COR-L47 (cell line): ENCODE results near the gene ARFGAP1.
A peak's percentile ranks its signal among the peaks of the same experiment; 100 is the strongest.

Source experiments
- DNase-seq: peaks from one replicate; lab custom pipeline; 2025; lab: John Stamatoyannopoulos, UW

The ARFGAP1 gene

DNA sequence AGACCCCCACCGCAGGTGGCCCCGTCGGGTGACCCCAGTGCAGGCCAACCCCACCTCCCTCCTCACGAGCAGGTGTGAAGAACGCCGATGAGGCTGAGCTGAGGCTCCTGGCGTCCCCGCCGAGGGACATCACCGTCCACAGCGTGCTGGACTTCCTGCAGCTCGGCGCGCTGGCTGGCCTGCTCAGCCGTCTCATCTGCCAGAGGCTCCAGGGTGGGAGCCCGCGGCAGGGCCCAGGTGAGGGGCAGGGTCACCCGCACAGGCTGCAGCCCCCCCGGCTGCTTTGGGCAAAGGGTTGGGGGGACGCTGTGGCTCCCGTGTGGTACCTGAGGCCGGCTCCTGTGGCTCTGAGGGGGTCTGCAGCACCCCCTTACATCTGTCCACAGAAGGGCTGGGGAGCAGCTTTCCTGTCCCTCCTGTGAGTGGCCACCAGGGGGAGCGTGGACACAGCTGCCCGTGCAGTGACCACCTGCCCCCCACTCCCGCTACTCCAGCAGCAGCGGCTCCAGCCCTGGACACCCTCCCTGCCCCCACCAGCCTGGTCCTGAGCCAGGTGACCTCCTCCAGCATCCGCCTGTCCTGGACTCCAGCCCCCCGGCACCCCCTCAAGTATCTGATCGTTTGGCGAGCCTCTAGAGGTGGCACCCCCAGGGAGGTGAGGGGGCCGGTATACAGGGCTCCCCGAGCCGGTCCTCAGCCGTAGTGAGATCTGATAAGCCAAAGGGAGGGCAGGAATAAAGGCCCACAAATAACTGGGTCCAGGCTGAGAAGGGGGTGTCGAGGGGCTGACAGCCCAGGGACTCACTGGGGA is 36.9 kb downstream of the ARFGAP1 start:
- DNase-seq, result peak; percentile 44

DNA sequence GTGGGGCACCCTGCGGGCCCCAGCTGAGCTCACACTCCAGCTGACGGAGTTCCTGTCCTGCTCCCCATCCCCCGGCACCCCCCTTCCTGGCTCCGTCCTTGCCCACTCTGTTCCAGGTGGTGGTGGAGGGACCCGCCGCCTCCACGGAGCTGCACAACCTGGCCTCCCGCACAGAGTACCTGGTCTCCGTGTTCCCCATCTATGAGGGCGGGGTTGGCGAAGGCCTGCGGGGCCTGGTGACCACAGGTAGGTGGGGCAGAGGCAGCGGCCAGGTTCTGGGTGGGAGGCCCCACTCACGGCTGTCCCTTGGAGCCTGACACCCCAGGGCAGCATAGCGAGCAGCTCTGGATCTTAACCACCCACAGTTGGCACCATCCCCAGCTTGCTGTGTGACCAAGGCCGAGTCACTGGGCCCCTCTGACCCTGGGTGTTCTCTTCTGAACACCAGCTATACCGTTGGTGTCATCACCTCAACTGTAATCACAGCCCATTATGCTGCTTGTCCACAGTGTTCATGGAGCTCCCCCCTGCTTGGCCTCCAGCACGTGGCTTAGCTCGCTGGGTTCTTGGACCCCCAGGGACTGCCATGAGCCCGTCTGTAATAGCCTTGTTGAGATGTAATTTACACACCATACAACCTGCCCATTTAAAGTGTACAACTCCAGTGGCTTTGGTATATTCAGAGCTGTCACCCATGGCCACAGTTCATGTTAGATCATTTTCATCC is 37.8 kb downstream of the ARFGAP1 start:
- DNase-seq, result no peak

DNA sequence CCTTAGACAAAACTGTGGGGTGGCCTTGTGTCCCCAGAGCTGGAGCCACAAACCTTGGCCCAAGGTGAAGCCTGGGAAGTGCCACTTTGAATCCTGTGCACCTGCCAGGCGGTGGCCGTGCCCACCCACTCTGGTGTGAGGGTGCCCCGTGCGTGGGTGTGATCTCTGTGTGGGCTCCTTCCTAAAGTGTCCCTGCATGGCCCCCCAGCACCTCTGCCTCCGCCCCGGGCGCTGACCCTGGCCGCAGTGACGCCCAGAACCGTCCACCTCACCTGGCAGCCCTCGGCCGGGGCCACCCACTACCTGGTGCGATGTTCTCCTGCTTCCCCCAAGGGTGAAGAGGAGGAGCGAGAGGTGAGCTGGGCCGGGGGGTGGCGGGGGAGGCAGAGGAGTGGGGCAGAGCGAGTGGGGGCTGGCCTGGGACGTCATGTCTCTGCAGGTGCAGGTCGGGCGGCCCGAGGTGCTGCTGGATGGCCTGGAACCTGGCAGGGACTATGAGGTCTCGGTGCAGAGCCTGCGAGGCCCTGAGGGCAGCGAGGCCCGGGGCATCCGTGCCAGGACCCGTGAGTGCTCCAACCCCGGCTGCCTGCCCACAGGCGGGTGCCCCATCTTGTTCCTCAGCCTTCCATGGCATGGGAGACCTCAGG is 38.7 kb downstream of the ARFGAP1 start:
- DNase-seq, result no peak

DNA sequence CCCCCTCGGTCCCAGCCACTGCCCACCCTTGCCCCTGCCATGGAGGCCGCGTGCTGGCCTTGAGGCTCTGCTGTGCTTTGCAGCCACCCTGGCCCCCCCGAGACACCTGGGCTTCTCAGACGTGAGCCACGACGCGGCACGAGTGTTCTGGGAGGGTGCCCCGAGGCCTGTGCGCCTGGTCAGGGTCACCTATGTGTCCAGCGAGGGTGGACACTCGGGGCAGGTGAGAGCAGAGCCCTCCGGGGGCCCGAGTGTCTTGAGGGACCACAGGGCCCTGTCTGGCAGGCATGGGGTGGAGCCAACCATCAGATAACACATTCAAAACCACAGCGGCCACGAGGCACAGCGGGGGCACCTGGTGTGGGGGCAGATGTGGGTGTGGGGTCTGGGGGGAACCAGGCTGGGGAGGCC is 39.2 kb downstream of the ARFGAP1 start:
- no peak for DNase-seq

DNA sequence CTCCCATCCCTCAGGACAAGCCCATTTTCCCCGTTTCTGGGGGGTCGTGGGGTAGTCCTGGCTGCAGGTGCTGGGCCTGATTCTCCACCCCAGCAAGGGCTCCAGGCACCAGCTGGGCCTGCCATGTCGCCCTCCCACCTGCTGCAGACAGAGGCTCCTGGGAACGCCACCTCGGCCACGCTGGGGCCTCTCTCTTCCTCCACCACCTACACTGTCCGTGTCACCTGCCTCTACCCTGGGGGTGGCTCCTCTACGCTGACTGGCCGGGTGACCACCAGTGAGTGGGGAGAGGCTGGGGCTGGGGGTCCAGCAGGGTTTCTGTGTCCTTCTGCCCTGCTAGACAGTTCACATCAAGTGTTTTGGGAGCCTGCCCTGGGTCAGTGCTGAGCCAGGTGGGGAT is 39.7 kb downstream of the ARFGAP1 start:
- no peak for DNase-seq

DNA sequence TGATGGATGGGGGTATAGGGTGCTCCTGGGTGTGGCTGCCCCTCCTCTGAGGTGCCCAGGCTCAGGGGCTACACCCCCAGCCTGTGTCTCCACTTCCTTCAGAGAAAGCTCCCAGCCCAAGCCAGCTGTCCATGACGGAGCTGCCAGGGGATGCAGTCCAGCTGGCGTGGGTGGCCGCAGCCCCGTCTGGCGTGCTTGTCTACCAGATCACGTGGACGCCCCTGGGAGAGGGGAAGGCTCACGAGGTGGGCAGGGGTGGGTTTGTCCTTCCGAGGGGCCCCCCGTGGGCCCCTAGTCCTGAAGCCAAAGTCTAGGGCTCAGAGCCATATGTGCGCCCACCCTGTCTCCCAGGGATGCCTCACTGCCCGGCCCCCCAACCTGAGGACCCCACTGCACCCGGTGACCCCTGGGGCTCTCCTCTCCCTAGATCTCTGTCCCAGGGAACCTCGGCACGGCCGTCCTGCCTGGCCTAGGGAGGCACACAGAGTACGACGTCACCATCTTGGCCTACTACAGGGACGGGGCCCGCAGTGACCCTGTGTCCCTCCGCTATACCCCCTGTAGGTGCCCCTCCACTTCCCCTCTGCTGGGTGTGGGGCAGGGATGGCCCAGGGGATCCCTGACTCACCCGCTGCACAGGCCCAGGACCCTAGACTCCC is 40.2 kb downstream of the ARFGAP1 start:
- no peak for DNase-seq

DNA sequence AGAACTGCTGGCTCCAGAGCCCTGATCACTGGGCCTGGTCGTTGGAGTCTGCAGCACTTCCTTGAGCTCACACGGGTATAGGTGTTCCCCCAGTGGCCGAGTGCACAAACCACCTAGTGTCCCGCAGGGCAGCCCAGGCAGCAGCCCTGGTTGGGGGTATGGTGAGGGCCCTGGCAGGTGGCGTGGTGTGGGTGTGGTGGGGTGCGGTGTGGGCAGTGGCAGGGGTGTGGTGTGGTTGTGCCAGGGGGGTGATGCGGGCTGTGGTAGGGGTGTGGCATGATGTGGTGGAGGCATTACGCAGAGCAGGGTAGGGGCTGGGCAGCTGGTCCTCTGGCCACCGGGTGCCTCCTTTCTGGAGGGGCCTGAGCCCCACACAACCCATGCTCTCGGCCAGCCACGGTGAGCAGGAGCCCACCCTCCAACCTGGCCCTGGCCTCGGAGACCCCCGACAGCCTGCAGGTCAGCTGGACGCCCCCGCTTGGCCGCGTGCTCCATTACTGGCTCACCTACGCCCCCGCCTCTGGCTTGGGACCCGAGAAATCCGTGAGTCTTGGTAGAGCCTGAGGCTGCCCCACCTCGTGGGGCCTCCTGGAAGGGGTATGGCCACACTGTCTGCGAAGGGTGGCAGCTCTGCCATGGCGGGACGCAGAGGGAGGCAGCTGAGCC is 40.9 kb downstream of the ARFGAP1 start:
- DNase-seq, result no peak

DNA sequence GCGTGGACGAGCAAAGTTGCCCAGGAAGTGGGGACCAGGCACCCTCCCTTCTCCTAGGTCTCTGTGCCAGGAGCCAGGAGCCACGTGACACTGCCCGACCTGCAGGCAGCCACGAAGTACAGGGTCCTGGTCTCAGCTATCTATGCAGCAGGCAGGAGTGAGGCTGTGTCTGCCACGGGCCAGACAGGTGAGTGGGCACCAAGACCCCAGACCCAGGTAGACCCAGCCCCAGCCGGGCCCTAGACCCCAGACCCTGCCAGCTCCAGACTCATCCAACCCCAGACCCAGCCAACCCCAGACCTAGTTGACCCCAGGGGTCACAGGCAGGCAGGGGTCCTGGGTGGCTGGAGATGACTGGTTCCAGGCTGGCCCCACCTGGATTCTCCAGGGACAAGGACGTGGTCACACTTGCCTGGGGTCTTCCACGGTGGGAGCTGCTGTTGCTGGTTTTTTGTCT is 41.4 kb downstream of the ARFGAP1 start:
- no peak for DNase-seq

DNA sequence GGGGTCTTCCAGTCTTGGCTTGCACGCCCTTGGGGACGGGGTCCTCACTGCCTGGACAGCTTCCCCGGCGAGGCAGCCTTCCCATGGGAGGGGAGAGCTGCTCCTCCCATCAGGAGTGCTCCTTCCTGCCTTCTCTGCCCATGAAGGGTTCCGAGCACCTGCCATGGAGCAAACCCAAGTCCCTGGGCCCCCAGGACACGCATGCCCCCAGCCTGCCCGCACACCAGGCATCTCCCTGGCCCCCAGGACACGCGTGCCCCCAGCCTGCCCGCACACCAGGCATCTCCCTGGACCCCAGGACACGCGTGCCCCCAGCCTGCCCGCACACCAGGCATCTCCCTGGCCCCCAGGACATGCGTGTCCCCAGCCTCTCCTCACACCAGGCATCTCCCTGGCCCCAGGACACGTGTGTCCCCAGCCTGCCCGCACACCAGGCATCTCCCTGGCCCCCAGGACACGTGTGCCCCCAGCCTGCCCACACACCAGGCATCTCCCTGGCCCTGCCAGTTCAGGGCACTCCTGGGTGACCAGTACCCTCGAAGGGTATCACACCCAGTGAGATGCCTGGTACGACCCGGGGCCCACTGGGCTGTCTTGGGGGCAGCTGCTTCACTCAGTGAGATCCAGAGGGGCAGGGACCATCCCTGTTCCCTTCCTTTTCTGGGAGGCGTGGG is 42.1 kb downstream of the ARFGAP1 start:
- DNase-seq, result no peak

DNA sequence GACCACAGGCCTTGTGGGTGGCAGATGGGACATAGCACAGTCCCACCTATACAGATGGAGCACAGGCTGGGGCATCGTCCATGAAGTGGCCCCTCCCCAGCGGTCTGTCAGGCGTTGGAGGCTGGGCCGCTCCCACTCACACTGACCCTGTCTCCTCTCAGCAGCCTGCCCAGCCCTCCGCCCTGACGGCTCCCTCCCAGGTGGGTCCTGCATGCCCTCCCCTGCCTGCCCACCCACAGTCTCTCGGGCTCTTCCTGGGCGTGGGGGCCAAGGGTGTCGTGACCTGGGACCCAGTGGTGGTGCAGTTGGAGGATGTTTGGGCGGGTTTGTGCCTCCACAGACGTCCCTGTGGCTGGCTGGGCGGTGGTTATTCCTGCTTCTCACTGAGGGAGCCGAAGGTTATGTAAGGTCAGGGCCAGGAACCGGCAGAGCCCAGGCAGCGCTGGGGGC is 42.7 kb downstream of the ARFGAP1 start:
- DNase-seq, result no peak

DNA sequence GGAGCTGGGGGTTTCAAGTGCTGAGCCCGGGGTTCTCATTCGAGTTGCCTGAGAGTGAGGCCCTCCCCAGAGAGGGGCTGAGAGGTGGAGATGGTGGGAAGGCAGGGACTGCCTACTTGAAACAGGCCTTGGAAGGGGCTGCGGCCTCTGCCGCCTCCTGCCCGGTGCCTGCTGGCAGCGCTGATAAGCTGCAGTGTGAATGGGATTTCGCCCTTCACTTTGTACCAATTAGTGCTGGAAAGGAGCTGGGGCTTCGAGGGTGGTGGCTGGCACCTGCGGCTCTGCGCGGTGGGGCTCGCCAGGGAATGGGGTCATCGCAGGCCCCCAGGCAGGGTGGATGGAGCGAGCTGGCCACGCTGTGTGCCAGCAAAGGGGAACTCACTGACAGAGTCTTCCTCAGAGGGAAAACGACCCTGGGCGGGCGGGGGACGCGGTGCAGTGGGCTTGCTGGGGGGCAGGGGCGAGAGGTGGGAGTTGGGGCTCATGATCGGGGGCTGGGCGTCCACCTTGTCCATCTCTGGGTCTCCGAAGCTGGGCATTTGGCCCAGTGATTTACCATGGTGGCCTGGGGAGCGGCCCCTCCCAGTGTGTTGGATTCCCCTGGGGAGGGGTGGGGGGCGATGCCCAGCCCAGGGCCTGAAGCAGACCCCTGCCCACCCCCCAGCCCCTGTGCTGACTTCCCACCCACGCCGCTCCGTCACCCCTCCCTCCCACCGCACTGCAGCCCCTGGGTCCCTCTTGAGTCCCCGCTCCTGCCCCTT is 43.3 kb downstream of the ARFGAP1 start:
- DNase-seq, result no peak

DNA sequence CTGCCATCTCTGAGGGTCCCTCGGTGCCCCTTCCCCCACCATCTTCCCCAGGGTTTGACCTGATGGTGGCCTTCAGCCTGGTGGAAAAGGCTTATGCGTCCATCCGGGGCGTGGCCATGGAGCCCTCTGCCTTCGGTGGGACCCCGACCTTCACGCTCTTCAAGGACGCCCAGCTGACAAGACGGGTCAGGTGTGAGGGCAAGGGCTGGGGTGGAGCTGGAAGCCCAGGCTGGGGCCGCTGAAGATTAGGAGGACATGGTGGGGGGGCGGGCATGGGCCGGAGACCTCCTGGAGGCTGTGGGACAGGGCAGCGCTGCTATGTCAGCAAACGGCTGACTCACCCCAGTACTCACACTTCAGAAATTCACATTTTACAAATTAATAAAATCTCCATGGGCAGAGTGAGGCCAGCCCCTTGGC is 43.9 kb downstream of the ARFGAP1 start:
- DNase-seq, result no peak

DNA sequence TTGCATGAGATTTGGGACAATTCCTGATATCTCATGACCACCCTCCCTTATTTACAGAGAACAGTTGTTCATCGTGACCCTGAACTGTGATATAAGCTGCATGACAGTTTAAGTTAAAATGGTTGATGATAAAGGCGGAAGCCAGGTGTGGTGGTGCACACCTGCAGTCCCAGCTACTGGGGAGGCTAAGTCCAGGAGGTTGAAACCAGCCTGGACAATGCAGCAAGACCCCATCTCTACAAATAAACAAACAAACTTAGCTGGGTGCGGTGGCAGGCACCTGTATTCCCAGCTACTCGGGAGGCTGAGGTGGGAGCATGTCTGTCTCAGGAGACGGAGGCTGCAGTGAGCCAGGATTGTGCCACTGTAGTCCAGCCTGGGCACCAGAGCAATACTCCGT is 44.4 kb downstream of the ARFGAP1 start:
- DNase-seq, result no peak

DNA sequence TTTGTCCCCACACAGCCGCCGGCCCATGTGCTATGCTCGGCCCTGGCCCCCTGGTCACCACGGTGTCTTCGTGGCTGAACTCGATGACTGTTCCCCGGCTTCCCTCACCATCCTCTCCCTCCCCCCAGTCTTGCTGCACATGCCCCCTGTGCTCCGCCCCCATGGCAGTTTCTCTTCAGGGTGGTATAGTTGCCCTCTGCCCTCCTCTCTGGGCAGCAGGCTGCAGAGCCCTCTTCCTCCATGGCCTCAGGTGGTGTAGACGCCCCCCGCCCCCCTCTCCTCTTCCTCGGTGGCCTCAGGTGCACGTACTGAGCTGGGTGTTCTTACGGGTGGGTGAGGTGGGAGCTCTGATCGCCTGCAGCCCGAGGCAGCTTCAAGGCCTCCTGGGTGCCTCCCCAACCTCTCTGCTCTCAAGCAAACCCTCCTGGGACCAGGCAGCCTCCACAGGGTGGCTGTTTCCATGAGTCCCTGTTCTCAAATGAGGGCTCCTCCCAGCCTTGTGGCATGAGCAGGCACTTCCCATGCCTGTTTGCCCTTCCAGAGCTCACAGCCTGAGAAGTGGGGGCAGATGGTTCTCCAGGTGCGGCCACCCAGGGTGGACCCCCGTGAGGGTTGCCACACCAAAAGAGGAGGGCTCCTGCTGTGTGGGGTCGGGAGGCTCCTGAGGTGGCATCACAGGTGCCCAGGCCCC is 45.1 kb downstream of the ARFGAP1 start:
- DNase-seq, result no peak

DNA sequence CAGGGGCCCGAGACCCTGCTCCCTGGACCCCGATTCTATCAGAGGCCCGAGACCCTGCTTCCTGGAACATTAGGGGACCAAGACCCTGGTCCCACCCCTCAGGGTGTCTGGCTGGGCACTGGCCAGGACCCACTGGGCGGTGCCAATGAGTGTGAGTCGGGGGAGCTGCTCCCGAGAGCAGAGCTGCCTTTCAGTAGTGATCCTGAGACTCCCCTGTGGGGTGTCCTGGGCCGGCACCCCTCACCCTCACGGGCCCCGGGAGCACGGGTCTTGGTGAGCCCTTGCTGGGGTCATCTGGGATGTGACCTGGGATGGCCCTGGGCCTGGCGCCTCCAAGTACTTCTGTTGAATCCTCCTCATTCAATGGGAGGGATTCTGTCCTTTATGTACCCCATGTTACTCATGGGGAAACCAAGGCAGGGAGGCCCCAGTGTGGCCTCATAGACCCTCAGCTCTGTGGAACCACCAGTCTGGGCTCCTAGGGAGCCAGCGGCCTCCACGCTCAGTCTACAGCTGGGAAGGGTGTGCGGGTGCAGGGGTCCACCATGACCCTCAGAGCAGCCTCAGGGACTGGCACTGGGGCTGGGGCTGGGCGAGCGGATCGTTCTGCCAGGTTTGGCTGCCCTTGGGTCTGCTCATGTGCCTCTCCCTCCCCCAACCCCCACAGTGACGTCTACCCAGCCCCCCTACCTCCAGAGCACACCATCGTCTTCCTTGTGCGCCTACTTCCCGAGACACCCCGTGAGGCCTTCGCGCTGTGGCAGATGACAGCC is 46.0 kb downstream of the ARFGAP1 start:
- DNase-seq, result no peak

DNA sequence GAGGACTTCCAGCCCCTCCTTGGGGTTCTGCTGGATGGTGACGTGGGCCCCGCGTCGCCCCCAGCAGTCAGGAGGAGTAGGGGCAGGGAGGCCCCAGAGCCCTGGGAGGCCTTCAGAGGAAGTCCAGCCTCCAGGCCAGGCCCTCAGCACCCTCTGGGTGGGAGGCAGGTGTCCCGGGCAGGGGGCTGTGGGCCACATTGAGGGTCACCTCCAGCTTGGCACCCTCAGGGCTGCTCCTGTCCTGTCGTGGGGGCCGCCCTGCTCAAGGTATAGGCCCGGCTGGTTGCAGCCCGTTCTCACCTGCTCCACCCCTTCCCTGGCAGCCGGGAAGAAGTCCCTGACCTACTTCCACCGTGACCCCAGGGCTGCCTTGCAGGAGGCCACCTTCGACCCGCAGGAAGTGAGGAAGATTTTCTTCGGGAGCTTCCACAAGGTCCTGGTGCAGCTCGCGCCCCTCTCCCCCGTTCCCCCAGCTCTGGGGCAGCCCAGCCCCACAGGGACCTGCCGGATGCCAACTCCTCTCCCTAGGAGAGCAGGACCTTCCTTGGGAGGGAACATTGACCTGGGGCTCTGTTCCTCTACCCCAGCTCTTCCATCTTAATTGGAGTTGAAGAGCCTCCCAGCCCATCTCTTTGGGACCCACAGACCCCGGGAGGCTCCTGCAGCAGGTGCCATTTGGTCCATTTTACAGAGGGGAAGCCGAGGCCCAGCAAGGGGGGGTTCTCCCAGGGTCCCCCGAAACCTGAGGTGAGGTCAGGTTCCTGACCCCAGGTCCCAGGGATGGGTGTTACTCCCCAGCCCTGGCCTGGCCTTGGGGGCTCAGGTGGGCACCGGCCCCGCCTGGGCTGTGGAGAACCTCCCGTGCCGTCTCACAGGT is 46.8 kb downstream of the ARFGAP1 start:
- DNase-seq, result no peak

DNA sequence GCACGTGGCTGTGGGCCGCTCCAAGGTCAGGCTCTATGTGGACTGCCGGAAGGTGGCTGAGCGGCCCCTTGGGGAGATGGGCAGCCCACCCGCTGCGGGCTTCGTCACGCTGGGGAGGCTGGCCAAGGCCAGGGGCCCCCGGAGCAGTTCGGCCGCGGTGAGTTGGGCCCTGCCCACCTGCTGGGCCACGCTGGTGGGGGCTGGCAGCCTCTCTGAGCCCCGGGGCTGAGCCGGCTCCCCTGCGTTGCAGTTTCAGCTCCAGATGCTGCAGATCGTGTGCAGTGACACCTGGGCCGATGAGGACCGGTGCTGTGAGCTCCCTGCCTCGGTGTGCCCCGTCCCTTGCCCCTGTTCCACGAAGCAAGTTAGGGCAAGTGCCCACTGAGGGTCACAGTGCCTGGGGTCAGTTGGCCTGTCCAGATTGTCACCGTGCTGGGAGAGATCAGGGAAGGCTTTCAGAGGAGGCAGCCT is 47.5 kb downstream of the ARFGAP1 start:
- no peak for DNase-seq

DNA sequence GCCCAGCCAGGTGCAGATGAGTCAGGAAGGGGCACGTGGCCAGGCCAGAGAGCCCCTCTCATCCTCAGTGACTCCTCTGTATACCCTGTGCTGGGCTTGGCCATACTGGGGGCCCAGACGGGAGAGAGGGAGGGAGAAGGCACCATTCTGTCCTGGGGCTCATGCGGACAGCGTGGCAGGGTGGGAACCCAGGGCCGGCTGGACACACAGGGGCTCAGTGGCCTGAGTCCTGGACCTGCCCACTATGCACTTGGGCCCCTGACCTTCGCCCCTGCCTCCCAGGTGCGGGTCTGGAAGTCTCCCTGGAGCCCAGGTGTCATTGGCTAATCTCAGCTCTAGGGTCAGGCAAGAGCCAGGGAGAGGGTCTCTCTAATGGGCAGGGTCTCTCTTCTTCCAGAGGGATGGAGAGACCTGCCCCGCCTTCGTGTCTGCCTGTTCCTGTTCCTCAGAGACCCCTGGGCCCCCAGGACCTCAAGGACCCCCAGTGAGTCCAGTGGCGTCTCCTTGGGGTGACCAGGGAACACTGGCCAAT is 48.1 kb downstream of the ARFGAP1 start:
- no peak for DNase-seq
